HEK293 (cell line): ENCODE data around the gene KCNK4.

Source experiments
- CTCF ChIP-seq: fragments of 450-650 bp; formaldehyde crosslinking; IDR thresholded peaks from 2 replicates; pipeline ENCODE4 v1.5.1; 2016; ENCODE audit warnings: missing biosample characterization, missing genetic modification characterization
- GLI4 ChIP-seq: fragments of 450-650 bp; formaldehyde crosslinking; IDR thresholded peaks from 2 replicates; pipeline ENCODE4 v1.5.1; 2016; ENCODE audit warnings: missing biosample characterization, missing genetic modification characterization
- HOXA7 ChIP-seq: sonication (generic); formaldehyde crosslinking; IDR thresholded peaks from 2 replicates; pipeline ENCODE4 v1.8.1; 2022; ENCODE audit warnings: missing genetic modification reagents, borderline replicate concordance
- PRDM4 ChIP-seq: fragments of 450-650 bp; formaldehyde crosslinking; IDR thresholded peaks from 2 replicates; pipeline ENCODE4 v1.5.1; 2017; ENCODE audit warnings: missing biosample characterization, missing genetic modification characterization
- ZNF274 ChIP-seq, 2 experiments: fragments of 200-500 bp in 1 of 2; fragments of 450-650 bp in 1 of 2; sonication (Bioruptor generic) in 1 of 2; formaldehyde crosslinking in 1 of 2; IDR thresholded peaks; 2 replicates each; pipeline versions ENCODE4 v1.5.1 to v1.6.1; 2014 to 2016; ENCODE audit warnings: borderline replicate concordance in 1 of 2, inconsistent platforms in 1 of 2, low read length in 1 of 2, missing biosample characterization in 1 of 2, missing genetic modification characterization in 1 of 2
- ZNF529 ChIP-seq: fragments of 450-650 bp; formaldehyde crosslinking; IDR thresholded peaks from 2 replicates; pipeline ENCODE4 v1.5.1; 2017; ENCODE audit warnings: missing genetic modification characterization, missing biosample characterization; ENCODE audit not compliant: insufficient replicate concordance

- TF ChIP-seq ZNF529 (tag by site-specific recombination) (no peak), CTCF (tag by site-specific recombination) (no peak), HOXA7 (CRISPR knock-in tag) (no peak), ZNF274 (IDR thresholded peaks at IDR 0.05; ENCODE audit: low read length) (no peak), ZNF274 (tag by site-specific recombination; IDR thresholded peaks at IDR 0.05; ENCODE audit: borderline replicate concordance) (no peak), PRDM4 (tag by site-specific recombination) (no peak), GLI4 (tag by site-specific recombination) (no peak)
These were observed 48.2 kb downstream of the KCNK4 start for GRCh38 chr11:64339286-64339685.
